Iris pigment epithelial cell (primary cell): Measurements from ENCODE around the gene TAAR8.
"Not testable (repeated sequence)": the region's sequence is repeated elsewhere in the genome, so short reads cannot be mapped to it uniquely, and the experiment has no call there.

Experiments
- DNase-seq: peaks from one replicate; pipeline ENCODE4 v3.0.0-alpha.2; 2011; ENCODE audit warnings: low read depth

The TAAR8 gene

GRCh38 chr6:132552372-132552771, at the start of gene TAAR8:
Gene TAAR8 (plus strand): TSS chr6:132552672. CDS start chr6:132552693, 21 bp downstream.
- DNase-seq: no peak

GRCh38 chr6:132504757-132505156, 47.7 kb upstream of the TAAR8 start:
- DNase-seq: peak; percentile 7

- DNase-seq: no peak
Observed at GRCh38 chr6:132505158-132505557, 47.3 kb upstream of the TAAR8 start.

GRCh38 chr6:132506461-132506860, 46.0 kb upstream of the TAAR8 start:
- no peak for DNase-seq

- DNase-seq: no peak
Observed at GRCh38 chr6:132506869-132507808, 45.3 kb upstream of the TAAR8 start.

GRCh38 chr6:132511210-132511830, 41.2 kb upstream of the TAAR8 start:
- DNase-seq: peak; percentile 66

GRCh38 chr6:132511831-132512220, 40.6 kb upstream of the TAAR8 start:
- no peak for DNase-seq

- DNase-seq: no peak
Observed at GRCh38 chr6:132512342-132512637, 40.2 kb upstream of the TAAR8 start.

- peak; percentile 89 for DNase-seq
Observed at GRCh38 chr6:132512638-132513632, 39.5 kb upstream of the TAAR8 start, which contains the start of gene STX7. Gene STX7 (minus strand): TSS chr6:132513116. CDS start chr6:132503530, 9,586 bp downstream.

- no peak for DNase-seq
Observed at GRCh38 chr6:132513831-132514545, 38.5 kb upstream of the TAAR8 start.

- no peak for DNase-seq
Observed at GRCh38 chr6:132515386-132515785, 37.1 kb upstream of the TAAR8 start.

GRCh38 chr6:132520953-132521352, 31.5 kb upstream of the TAAR8 start:
- DNase-seq: peak; percentile 47

- DNase-seq: no peak
Observed at GRCh38 chr6:132524646-132525045, 27.8 kb upstream of the TAAR8 start.

- DNase-seq: no peak
Observed at GRCh38 chr6:132525866-132526265, 26.6 kb upstream of the TAAR8 start.

- no peak for DNase-seq
Observed at GRCh38 chr6:132526461-132526860, 26.0 kb upstream of the TAAR8 start.

- DNase-seq: peak; percentile 7
Observed at GRCh38 chr6:132527791-132528190, 24.7 kb upstream of the TAAR8 start.

GRCh38 chr6:132530293-132530974, 22.0 kb upstream of the TAAR8 start:
- DNase-seq: peak; percentile 61

- not testable (repeated sequence) for DNase-seq
Observed at GRCh38 chr6:132534546-132534945, 17.9 kb upstream of the TAAR8 start.

- DNase-seq: no peak
Observed at GRCh38 chr6:132537145-132537544, 15.3 kb upstream of the TAAR8 start.

- no peak for DNase-seq
Observed at GRCh38 chr6:132537977-132538376, 14.5 kb upstream of the TAAR8 start, which contains the start of gene TAAR9. Gene TAAR9 (plus strand): TSS chr6:132538277. CDS start chr6:132538290, 13 bp downstream.

GRCh38 chr6:132544826-132545225, 7.6 kb upstream of the TAAR8 start:
- DNase-seq: no peak
